H1 (cell line): ENCODE data around the gene CRTAP. TPM values are rescaled to one million over a fixed set of nuclear protein-coding genes. Genes with fewer than 3 reads are reported as not detected.

ENCODE experiments used
- CBX8 ChIP-seq: fragments of 300-800, 300-1000 bp; sonication (generic); IDR thresholded peaks from 2 replicates; pipeline ENCODE4 v1.7.1; 2016; ENCODE audit warnings: low read depth, low read length, borderline replicate concordance
- USF2 ChIP-seq: IDR thresholded peaks from 2 replicates; pipeline ENCODE4 v1.6.1; 2011; ENCODE audit warnings: low read length, improper control_type of control experiment
- polyA plus RNA-seq, 7 experiments: library from polyadenylated mRNA; depleted of rRNA in 3 of 7; stranded (reverse) in 5 of 7; unstranded in 2 of 7; fragments of >200 nt in 5 of 7; fragments of 200-250 nt in 2 of 7; gene quantifications; 1 replicate in 5 of 7; 2 replicates in 1 of 7; 4 replicates in 1 of 7; pipeline versions ENCODE4 v1.2.1 to v1.2.3, GENCODE V29; 2011 to 2013; ENCODE audit warnings: missing spikeins in 2 of 7, mixed read lengths in 2 of 7
- small RNA-seq: library from polyadenylated mRNA; stranded (forward); fragments of <200 nt; extraction: miRNeasy Mini kit (QIAGEN cat#:217004); gene quantifications from one replicate; pipeline ENCODE3, GENCODE V24; 2013; ENCODE audit not compliant: insufficient read depth
- total RNA-seq: library from RNA; stranded (reverse); fragmentation: NEBNext Ultra II Directional; extraction: Animal tissue kit (Norgen Biotek cat#: 25700); gene quantifications from 2 replicates; pipeline ENCODE4 v1.2.1, GENCODE V29; 2021

The CRTAP gene
- total and polyA plus RNA-seq, 2 of the 8 experiments (the other 6 are each of a cell fraction or from before 2014, with no cell fraction given): 159 to 188 TPM

GRCh38 chr3:33196538-33196937, 82.7 kb downstream of the CRTAP start (continued):
- TF ChIP-seq USF2 (no peak), CBX8 (no peak)

Small RNA genes within 50 kb of the gene (small RNA-seq; reads per million reads assigned to genes)
- not detected for gene AC123900.1
- gene RN7SL296P: not detected
- gene SUMO2P10: not detected

Other genes with a start within 250 kb of the CRTAP start
- 0.10 and 0.11 TPM in 2 replicates for gene CCR4, start 162.4 kb upstream of the CRTAP start, total RNA-seq
- gene CCR4, start 162.4 kb upstream of the CRTAP start, polyA plus RNA-seq (2011; rRNA removed): 0.08 and 0.15 TPM in 2 replicates
- 49.6 and 60.0 TPM in 2 replicates for gene GLB1, start 16.9 kb upstream of the CRTAP start, total RNA-seq
- gene GLB1, start 16.9 kb upstream of the CRTAP start, polyA plus RNA-seq (2011; rRNA removed): 55.2 and 60.1 TPM in 2 replicates
- 7.4 and 8.5 TPM in 2 replicates for gene TMPPE, start 16.9 kb upstream of the CRTAP start, total RNA-seq
- 2.6 and 3.2 TPM in 2 replicates for gene TMPPE, start 16.9 kb upstream of the CRTAP start, polyA plus RNA-seq (2011; rRNA removed)
- gene SUSD5, start 104.8 kb downstream of the CRTAP start, total RNA-seq: 3.3 and 3.9 TPM in 2 replicates
- 0.92 and 1.5 TPM in 2 replicates for gene SUSD5, start 104.8 kb downstream of the CRTAP start, polyA plus RNA-seq (2011; rRNA removed)
- gene FBXL2, start 163.4 kb downstream of the CRTAP start, total RNA-seq: 2.2 and 3.1 TPM in 2 replicates
- 5.4 and 7.5 TPM in 2 replicates for gene FBXL2, start 163.4 kb downstream of the CRTAP start, polyA plus RNA-seq (2011; rRNA removed)